ENCODE results near the gene AKIRIN2. TPM values are rescaled to one million over a fixed set of nuclear protein-coding genes. Genes with fewer than 3 reads are reported as not detected.

The AKIRIN2 gene
- total RNA-seq, 4 donors from 2014 or later, result 11.7 to 26.9 (median 16.7) TPM

DNA sequence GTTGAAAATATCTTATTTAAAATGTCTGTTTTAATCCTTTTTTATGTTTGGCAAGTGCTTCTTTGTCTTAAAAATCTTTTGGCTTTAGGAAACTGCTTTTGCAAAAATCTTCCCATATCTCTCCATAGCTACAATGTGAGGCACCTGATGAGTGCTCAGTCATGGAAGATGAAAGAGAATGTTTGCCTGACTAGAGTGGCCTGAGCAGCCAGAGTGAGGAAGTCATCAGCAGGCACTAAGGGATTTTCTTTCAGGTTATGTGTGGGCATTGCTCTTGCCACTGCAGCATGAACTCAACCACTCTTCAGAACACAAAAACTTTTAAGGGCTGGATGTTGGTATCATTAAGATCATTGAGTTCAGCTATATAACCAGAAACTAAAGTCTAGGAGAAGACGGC lies 47.9 kb downstream of the AKIRIN2 start:
- 75 to 100% methylated on average over 1 of the region's 1 CpG for WGBS, 2 donors (ENCODE audit: low coverage in 1 of 2)
- TF ChIP-seq EP300 (IDR thresholded peaks at IDR 0.05) (no peak), CTCF (IDR thresholded peaks at IDR 0.05) (no peak), POLR2AphosphoS5 (IDR thresholded peaks at IDR 0.05) (no peak), POLR2A (IDR thresholded peaks at IDR 0.05) (no peak)

DNA sequence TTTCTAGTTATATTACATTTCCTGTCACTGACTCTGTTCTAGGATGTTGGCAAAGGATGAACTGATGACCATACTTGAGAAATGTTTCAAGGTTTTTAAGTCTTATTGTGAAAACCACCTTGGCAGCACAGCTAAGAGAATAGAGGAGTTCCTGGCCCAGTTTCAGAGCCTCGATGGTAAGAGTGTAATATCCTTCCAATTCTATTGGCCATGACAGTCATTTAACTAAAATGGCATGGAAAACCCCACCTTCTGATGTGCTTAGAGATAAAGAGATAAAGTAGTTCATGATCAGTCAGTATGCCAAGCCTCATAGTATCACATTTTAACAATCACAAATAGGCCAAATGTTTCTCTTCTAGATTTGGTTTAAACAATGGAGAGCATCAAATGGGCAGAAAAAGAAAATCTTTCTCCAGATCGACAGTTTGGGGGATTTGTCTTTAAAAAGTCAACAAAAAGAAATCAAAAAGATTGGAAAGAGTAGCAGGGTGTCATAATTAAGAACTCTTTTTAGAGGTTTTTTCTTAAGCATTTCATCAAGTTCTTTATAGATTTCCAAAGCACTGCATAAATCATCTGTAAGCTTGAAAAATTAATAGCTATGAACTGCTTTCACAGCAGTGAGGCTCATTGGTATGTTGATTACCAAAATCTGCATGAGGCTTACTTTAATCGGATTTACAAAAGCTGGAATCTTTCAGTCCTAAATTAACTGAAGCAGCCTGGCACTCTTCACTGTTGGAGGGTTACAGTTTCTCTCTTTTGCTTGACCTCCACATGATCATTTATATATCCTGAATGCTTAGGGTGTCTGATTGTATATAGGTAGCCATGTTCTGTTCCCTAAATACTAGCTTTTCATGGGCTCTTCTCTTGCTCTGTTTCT lies 48.7 kb downstream of the AKIRIN2 start:
- peaks cover 0 to 26% of the 10 kb centered on the region in 2 donors for H3K36me3 ChIP-seq
- H3K9me3 ChIP-seq, result no peaks in the 10 kb centered on the region
- 38 to 60% methylated on average over 3 of the region's 3 CpGs for WGBS, 2 donors (ENCODE audit: low coverage in 1 of 2)
- H3K27me3 ChIP-seq, result no peaks in the 10 kb centered on the region
- H3K4me3 ChIP-seq, result no peak overlapping the region
- ATAC-seq, result no peak
- no peak overlapping the region for H3K27ac ChIP-seq
- no peaks in the 10 kb centered on the region for H3K4me1 ChIP-seq
- no peak for TF ChIP-seq EP300 (IDR thresholded peaks at IDR 0.05)
- no peak for TF ChIP-seq POLR2AphosphoS5 (IDR thresholded peaks at IDR 0.05)
- no peak for TF ChIP-seq CTCF (IDR thresholded peaks at IDR 0.05)
- no peak for TF ChIP-seq POLR2A (IDR thresholded peaks at IDR 0.05)

More for the DNA sequence above, 47.9 kb downstream of the AKIRIN2 start:
- no peak for ATAC-seq
- Histone ChIP-seq H3K36me3 (peaks cover 0 to 20% of the 10 kb centered on the region in 2 donors), H3K4me3 (no peak overlapping the region), H3K9me3 (no peaks in the 10 kb centered on the region), H3K4me1 (peaks cover 0 to 6% (median 0%) of the 10 kb centered on the region in 3 donors), H3K27ac (no peak overlapping the region), H3K27me3 (no peaks in the 10 kb centered on the region)

- WGBS, 2 donors (ENCODE audit: low coverage in 1 of 2), result 50 to 63% methylated on average over 1 of the region's 1 CpG
- no peak overlapping the region for H3K4me3 ChIP-seq
- H3K27me3 ChIP-seq, result no peaks in the 10 kb centered on the region
- H3K9me3 ChIP-seq, result no peaks in the 10 kb centered on the region
- ATAC-seq, result no peak
- TF ChIP-seq POLR2AphosphoS5 (IDR thresholded peaks at IDR 0.05) (no peak), EP300 (IDR thresholded peaks at IDR 0.05) (no peak), CTCF (IDR thresholded peaks at IDR 0.05) (no peak), POLR2A (IDR thresholded peaks at IDR 0.05) (no peak)
- H3K27ac ChIP-seq, result no peak overlapping the region
- no peaks in the 10 kb centered on the region for H3K4me1 ChIP-seq
- peaks cover 0 to 39% of the 10 kb centered on the region in 2 donors for H3K36me3 ChIP-seq
Observed at GRCh38 chr6:87645080-87645479, 57.0 kb downstream of the AKIRIN2 start.

- ATAC-seq, result no peak
- H3K9me3 ChIP-seq, result no peaks in the 10 kb centered on the region
- no peaks in the 10 kb centered on the region for H3K27me3 ChIP-seq
- peaks cover 0 to 50% of the 10 kb centered on the region in 2 donors for H3K36me3 ChIP-seq
- no peak overlapping the region for H3K27ac ChIP-seq
- TF ChIP-seq POLR2AphosphoS5 (IDR thresholded peaks at IDR 0.05) (no peak), POLR2A (IDR thresholded peaks at IDR 0.05) (no peak), CTCF (IDR thresholded peaks at IDR 0.05) (no peak), EP300 (IDR thresholded peaks at IDR 0.05) (no peak)
- WGBS, 2 donors (ENCODE audit: low coverage in 1 of 2), result 64 to 67% methylated on average over 1 of the region's 1 CpG
- H3K4me1 ChIP-seq, result no peaks in the 10 kb centered on the region
- no peak overlapping the region for H3K4me3 ChIP-seq
Observed at GRCh38 chr6:87641065-87641692, 60.9 kb downstream of the AKIRIN2 start.
